H9 (cell line): ENCODE measurements around the gene NOS1AP. TPM values are rescaled to one million over a fixed set of nuclear protein-coding genes. Genes with fewer than 3 reads are reported as not detected.

Experiments
- DNase-seq: peaks from one replicate; pipeline ENCODE4 v3.0.0-alpha.2; 2017
- H2AFZ ChIP-seq: one replicate; pipeline ENCODE4 v1.6.1; 2013; ENCODE audit warnings: mild to moderate bottlenecking, low read length, control low read depth, moderate library complexity
- H2AK5ac ChIP-seq: 2 replicates; pipeline ENCODE4 v1.6.1; 2013; ENCODE audit warnings: low read length, control low read depth, mixed read lengths; ENCODE audit not compliant: insufficient read length
- H2BK120ac ChIP-seq: one replicate; pipeline ENCODE4 v1.6.1; 2013; ENCODE audit warnings: low read depth, mild to moderate bottlenecking, low read length, control low read depth, inconsistent platforms; ENCODE audit not compliant: poor library complexity, severe bottlenecking
- H2BK12ac ChIP-seq: 2 replicates; pipeline ENCODE4 v1.6.1; 2013; ENCODE audit warnings: low read length, control low read depth, mixed read lengths, low read depth; ENCODE audit not compliant: insufficient read length
- H2BK15ac ChIP-seq: 2 replicates; pipeline ENCODE4 v1.6.1; 2013; ENCODE audit warnings: low read depth, low read length, control low read depth
- H2BK20ac ChIP-seq: one replicate; pipeline ENCODE4 v1.6.1; 2013; ENCODE audit warnings: low read depth, mild to moderate bottlenecking, low read length, control low read depth, inconsistent platforms; ENCODE audit not compliant: poor library complexity, severe bottlenecking
- H2BK5ac ChIP-seq: 2 replicates; pipeline ENCODE4 v1.6.1; 2013; ENCODE audit warnings: low read length, control low read depth, mixed read lengths; ENCODE audit not compliant: insufficient read length
- H3K14ac ChIP-seq: 2 replicates; pipeline ENCODE4 v1.6.1; 2013; ENCODE audit warnings: low read length, control low read depth; ENCODE audit not compliant: insufficient read depth
- H3K18ac ChIP-seq: 2 replicates; pipeline ENCODE4 v1.6.1; 2013; ENCODE audit warnings: low read depth, mild to moderate bottlenecking, mixed read lengths, low read length, control low read depth; ENCODE audit not compliant: insufficient read length
- H3K23ac ChIP-seq: 2 replicates; pipeline ENCODE4 v1.6.1; 2013; ENCODE audit warnings: low read length, control low read depth, mixed read lengths, low read depth; ENCODE audit not compliant: insufficient read length
- H3K23me2 ChIP-seq: 2 replicates; pipeline ENCODE4 v1.6.1; 2013; ENCODE audit warnings: low read depth, mild to moderate bottlenecking, mixed read lengths, low read length, control low read depth; ENCODE audit not compliant: insufficient read length, poor library complexity, severe bottlenecking
- H3K27ac ChIP-seq: 2 replicates; pipeline ENCODE4 v1.5.1; 2013; ENCODE audit warnings: low read length, control low read depth, mixed read lengths, low read depth; ENCODE audit not compliant: insufficient read length
- H3K27me3 ChIP-seq: 2 replicates; pipeline ENCODE4 v1.6.1; 2013; ENCODE audit warnings: low read length, control low read depth, inconsistent platforms; ENCODE audit not compliant: insufficient read depth
- H3K4ac ChIP-seq: 2 replicates; pipeline ENCODE4 v1.6.1; 2013; ENCODE audit warnings: low read depth, mild to moderate bottlenecking, control low read depth, inconsistent platforms, low read length, moderate library complexity
- H3K4me1 ChIP-seq: 2 replicates; pipeline ENCODE4 v1.6.1; 2013; ENCODE audit warnings: low read length, control low read depth, inconsistent platforms; ENCODE audit not compliant: insufficient read depth
- H3K4me2 ChIP-seq: 2 replicates; pipeline ENCODE4 v1.6.1; 2013; ENCODE audit warnings: low read length, control low read depth, mixed read lengths; ENCODE audit not compliant: insufficient read length, insufficient read depth
- H3K56ac ChIP-seq: 2 replicates; pipeline ENCODE4 v1.6.1; 2013; ENCODE audit warnings: low read depth, mild to moderate bottlenecking, mixed read lengths, low read length, control low read depth; ENCODE audit not compliant: insufficient read length
- H3K79me1 ChIP-seq: 2 replicates; pipeline ENCODE4 v1.6.1; 2013; ENCODE audit warnings: low read depth, mild to moderate bottlenecking, moderate library complexity, low read length, control low read depth, inconsistent platforms; ENCODE audit not compliant: insufficient read depth, poor library complexity, severe bottlenecking
- H3K79me2 ChIP-seq: 2 replicates; pipeline ENCODE4 v1.6.1; 2013; ENCODE audit warnings: low read length, control low read depth, inconsistent platforms; ENCODE audit not compliant: insufficient read depth
- H3K9ac ChIP-seq: 2 replicates; pipeline ENCODE4 v1.6.1; 2013; ENCODE audit warnings: low read length, control low read depth, mixed read lengths; ENCODE audit not compliant: insufficient read length; ENCODE audit errors: extremely low read depth
- H3K9me3 ChIP-seq: one replicate; pipeline ENCODE4 v1.6.1; 2013; ENCODE audit warnings: low read depth, low read length, inconsistent platforms; ENCODE audit not compliant: control insufficient read depth
- H3T11ph ChIP-seq: one replicate; pipeline ENCODE4 v1.6.1; 2013; ENCODE audit warnings: mild to moderate bottlenecking, low read length, control low read depth, inconsistent platforms
- H4K20me1 ChIP-seq: one replicate; pipeline ENCODE4 v1.6.1; 2013; ENCODE audit not compliant: control insufficient read depth, insufficient read length, insufficient read depth
- H4K5ac ChIP-seq: 2 replicates; pipeline ENCODE4 v1.6.1; 2013; ENCODE audit warnings: low read depth, mild to moderate bottlenecking, mixed read lengths, low read length, control low read depth; ENCODE audit not compliant: insufficient read length
- H4K8ac ChIP-seq: replicated peaks from 2 replicates; pipeline ENCODE4 v1.6.1; 2013; ENCODE audit warnings: low read length, control low read depth, mixed read lengths, low read depth; ENCODE audit not compliant: insufficient read length
- H4K91ac ChIP-seq: 2 replicates; pipeline ENCODE4 v1.6.1; 2013; ENCODE audit warnings: low read depth, mild to moderate bottlenecking, moderate library complexity, mixed read lengths, low read length, control low read depth; ENCODE audit not compliant: insufficient read length
- H3K27ac Mint-ChIP-seq, 3 experiments: 2 replicates in 2 of 3; 3 replicates in 1 of 3; pipeline ENCODE4 v1.8.0; 2020 to 2021; ENCODE audit warnings: mixed read lengths in 3 of 3, mild to moderate bottlenecking in 1 of 3, moderate library complexity in 1 of 3
- H3K27me3 Mint-ChIP-seq: 2 replicates; pipeline ENCODE4 v1.8.0; 2021; ENCODE audit warnings: low read depth, mild to moderate bottlenecking, moderate library complexity, mixed read lengths
- H3K36me3 Mint-ChIP-seq, 3 experiments: 2 replicates in 2 of 3; 3 replicates in 1 of 3; pipeline ENCODE4 v1.8.0; 2020 to 2021; ENCODE audit warnings: low read depth in 3 of 3, mixed read lengths in 3 of 3; ENCODE audit not compliant: insufficient read depth in 1 of 3
- H3K4me1 Mint-ChIP-seq, 2 experiments: 2 replicates each; pipeline ENCODE4 v1.8.0; 2020; ENCODE audit warnings: mixed read lengths in 2 of 2
- H3K4me3 Mint-ChIP-seq, 2 experiments: 2 replicates in 1 of 2; 3 replicates in 1 of 2; pipeline ENCODE4 v1.8.0; 2020 to 2021; ENCODE audit warnings: mild to moderate bottlenecking in 2 of 2, mixed read lengths in 2 of 2, moderate library complexity in 1 of 2
- H3K9me3 Mint-ChIP-seq, 2 experiments: 2 replicates in 1 of 2; 3 replicates in 1 of 2; pipeline ENCODE4 v1.8.0; 2020; ENCODE audit warnings: mild to moderate bottlenecking in 2 of 2, mixed read lengths in 2 of 2, moderate library complexity in 1 of 2
- CTCF ChIP-seq: fragments of 200-600 bp; sonication (generic); conservative IDR thresholded peaks from 3 replicates; pipeline ENCODE4 v1.8.0; 2021; ENCODE audit warnings: antibody characterized with exemption, mild to moderate bottlenecking
- WGBS: extraction: QIAGEN DNeasy Blood & Tissue Kit; methylation state at CpG from one replicate; pipeline ENCODE4 v1.1.7; 2013; ENCODE audit warnings: missing lambda C conversion rate, low lambda C conversion rate, mixed read lengths; ENCODE audit not compliant: insufficient read length; ENCODE audit errors: extremely low coverage; 5-methylcytosine and 5-hydroxymethylcytosine counted together
- total RNA-seq: library from RNA; stranded (reverse); gene quantifications from 2 replicates; pipeline ENCODE4 v1.2.1, GENCODE V29; 2021

Gene NOS1AP
- total RNA-seq, 1 experiment from 2014 or later: 8.4 TPM

GRCh38 chr1:162217706-162218105 is 148.2 kb downstream of the NOS1AP start:
- Histone ChIP-seq H3T11ph (no peak overlapping the region), H3K56ac (no peak overlapping the region), H3K9ac (no peak overlapping the region), H3K79me1 (no peaks in the 10 kb centered on the region), H2BK5ac (no peak overlapping the region), H2AK5ac (no peak overlapping the region), H4K91ac (no peak overlapping the region), H2BK12ac (no peak overlapping the region), H3K4ac (no peak overlapping the region), H2BK20ac (no peak overlapping the region), H3K27ac (no peak overlapping the region), H2BK15ac (no peak overlapping the region), H3K9me3 (no peaks in the 10 kb centered on the region), H3K79me2 (0 out of 2 replicates have a peak, but pooled peaks cover 3% of the 10 kb centered on the region), H3K23ac (no peak overlapping the region), H2BK120ac (no peak overlapping the region), H4K20me1 (no peaks in the 10 kb centered on the region), H3K14ac (no peak overlapping the region), H3K4me2 (no peak overlapping the region), H3K18ac (no peak overlapping the region), H4K8ac (no peak overlapping the region), H3K27me3 (no peaks in the 10 kb centered on the region), H3K23me2 (no peaks in the 10 kb centered on the region), H2AFZ (no peak overlapping the region), H4K5ac (no peak overlapping the region), H3K4me1 (peaks cover 35% of the 10 kb centered on the region)
- peak overlapping the region in 2 of 3 experiments; percentile 71 to 76; a peak in 2 of 7 replicates for H3K27ac Mint-ChIP-seq
- WGBS: no CpG with 5 or more reads among the region's 1 CpG
- no peak overlapping the region for H3K4me3 Mint-ChIP-seq
- no peaks in the 10 kb centered on the region for H3K9me3 Mint-ChIP-seq
- no peaks in the 10 kb centered on the region for H3K36me3 Mint-ChIP-seq
- peaks cover 82 to 84% of the 10 kb centered on the region in 2 experiments for H3K4me1 Mint-ChIP-seq
- TF ChIP-seq CTCF: no peak
- peaks cover 1% of the 10 kb centered on the region; the same call in 1 of the 2 replicates for H3K27me3 Mint-ChIP-seq
- DNase-seq: no peak
